ENCODE measurements around the gene CLIC5.

GRCh38 chr6:46002264-46002663 is 13.4 kb downstream of the CLIC5 start:
- TF ChIP-seq TAF1 (IDR thresholded peaks at IDR 0.05; ENCODE audit: low read depth) (no peak), EZH2 (IDR thresholded peaks at IDR 0.05; ENCODE audit: borderline replicate concordance, insufficient read depth, low read length, poor library complexity, severe bottlenecking) (no peak)
